Measurements from ENCODE around the gene PJVK. TPM values are rescaled to one million over a fixed set of nuclear protein-coding genes. Genes with fewer than 3 reads are reported as not detected.

PJVK gene
- total and polyA plus RNA-seq, 9 of the 15 experiments (the other 6 are each of a cell fraction or from before 2014, with no cell fraction given), result 0.11 to 1.5 (median 0.73) TPM

- TF ChIP-seq TAF9B (IDR thresholded peaks at IDR 0.05; ENCODE audit: partially characterized antibody), result no peak
- TF ChIP-seq DEAF1 (CRISPR knock-in tag; IDR thresholded peaks at IDR 0.05), result peak; percentile 36; the same call in 1 of the 2 replicates
- TF ChIP-seq ETV5 (CRISPR knock-in tag; IDR thresholded peaks at IDR 0.05; ENCODE audit: low read depth), result peak; percentile 45; the same call in 1 of the 2 replicates
- peak; percentile 90 for TF ChIP-seq MGA (IDR thresholded peaks at IDR 0.05)
- TF ChIP-seq PRDM10 (IDR thresholded peaks at IDR 0.05; ENCODE audit: partially characterized antibody), result peak; percentile 7
- TF ChIP-seq POLR2AphosphoS5 (IDR thresholded peaks at IDR 0.05; ENCODE audit: control insufficient read depth, insufficient read depth, low read depth, low read length), result peak; percentile 84
- peak; percentile 38; the same call in 1 of the 2 replicates for TF ChIP-seq ZNF431 (CRISPR knock-in tag; IDR thresholded peaks at IDR 0.05)
- TF ChIP-seq ZNF12 (CRISPR knock-in tag; IDR thresholded peaks at IDR 0.05), result 0 out of 2 replicates have a peak, but pooled peaks have one; percentile 62
- TF ChIP-seq DDX20 (tag; IDR thresholded peaks at IDR 0.05; ENCODE audit: low read depth), result no peak
These were observed 27.5 kb downstream of the PJVK start, which contains the start of gene FKBP7 (continued) for GRCh38 chr2:178478439-178479274.

Data from K562 (cell line).